A673 (cell line): ENCODE measurements around the gene MAP4K4.

Source experiments
- CTCF ChIP-seq: fragments of 300-800, 200-600 bp; sonication (generic); conservative IDR thresholded peaks from 2 replicates; pipeline ENCODE4 v1.5.1; 2017; ENCODE audit warnings: low read depth, mild to moderate bottlenecking, antibody characterized with exemption, low read length, moderate library complexity, mixed read lengths
- EZH2 ChIP-seq: fragments of 200-600 bp; sonication (generic); IDR thresholded peaks from 2 replicates; pipeline ENCODE4 v1.6.1; 2017; ENCODE audit warnings: borderline replicate concordance, low read depth, mild to moderate bottlenecking, mixed read lengths, antibody characterized with exemption, low read length; ENCODE audit not compliant: poor library complexity, severe bottlenecking

- no peak for TF ChIP-seq EZH2
- TF ChIP-seq CTCF, result no peak
Measured at GRCh38 chr2:101895819-101896322, 198.4 kb downstream of the MAP4K4 start.
